Peyer's patch (tissue), 4 donors: ENCODE results near the gene CHID1.

Experiments used
- CTCF ChIP-seq, 6 experiments: fragments of 450-650 bp in 4 of 6; fragments of 200-600 bp in 2 of 6; sonication (generic) in 1 of 6; IDR thresholded peaks; one replicate each; pipeline ENCODE4 v1.5.1; 2017 to 2019; ENCODE audit warnings: antibody characterized with exemption in 6 of 6, mild to moderate bottlenecking in 3 of 6, moderate library complexity in 1 of 6
- POLR2A ChIP-seq, 2 donors: fragments of 450-650 bp; IDR thresholded peaks; one replicate each; pipeline ENCODE4 v1.5.1; 2017; ENCODE audit warnings: antibody characterized with exemption in 2 of 2, mild to moderate bottlenecking in 2 of 2, moderate library complexity in 2 of 2

DNA sequence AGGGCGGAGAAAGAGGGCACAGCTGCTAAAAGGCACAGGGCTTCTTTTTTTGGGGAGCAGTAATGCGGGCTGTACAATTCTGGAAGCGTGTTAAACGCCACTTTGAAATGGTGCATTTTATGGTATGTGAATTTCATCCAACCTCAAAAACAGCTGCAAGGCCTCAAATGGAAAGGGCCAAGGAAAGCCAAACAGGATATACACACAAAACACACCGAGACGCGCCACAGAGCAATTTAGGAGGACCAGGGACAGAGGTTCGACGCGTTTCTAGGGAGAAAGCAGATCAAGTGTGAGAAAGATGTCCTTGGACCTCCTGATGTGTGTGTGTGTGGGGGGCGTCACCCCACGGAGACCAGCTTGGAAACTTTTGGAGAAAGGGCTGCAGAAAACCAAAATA, 36.9 kb downstream of the CHID1 start:
- TF ChIP-seq CTCF (IDR thresholded peaks at IDR 0.05): no peak
- no peak for TF ChIP-seq POLR2A (IDR thresholded peaks at IDR 0.05)
